HepG2 (cell line): ENCODE data around the gene ZBTB7B.

Experiments used
- ATF3 ChIP-seq: sonication (generic); formaldehyde crosslinking; IDR thresholded peaks from 2 replicates; pipeline ENCODE4 v1.4.0; 2020; ENCODE audit warnings: missing genetic modification reagents
- BATF2 ChIP-seq: sonication (generic); formaldehyde crosslinking; IDR thresholded peaks from 2 replicates; pipeline ENCODE4 v1.8.0; 2022; ENCODE audit warnings: mild to moderate bottlenecking, missing genetic modification reagents, moderate library complexity
- CREBL2 ChIP-seq: sonication (generic); formaldehyde crosslinking; IDR thresholded peaks from 2 replicates; pipeline ENCODE4 v1.8.1; 2023; ENCODE audit warnings: missing genetic modification reagents, mild to moderate bottlenecking, borderline replicate concordance
- CTCF ChIP-seq: sonication (generic); formaldehyde crosslinking; IDR thresholded peaks from 2 replicates; pipeline ENCODE4 v1.5.0; 2020; ENCODE audit warnings: mild to moderate bottlenecking, missing genetic modification reagents, moderate library complexity
- FOSL1 ChIP-seq: sonication (generic); formaldehyde crosslinking; IDR thresholded peaks from 2 replicates; pipeline ENCODE4 v1.9.0; 2021; ENCODE audit warnings: missing genetic modification reagents, borderline replicate concordance
- MBD4 ChIP-seq: IDR thresholded peaks from 2 replicates; pipeline ENCODE4 v1.6.1; 2012; ENCODE audit warnings: low read length, inconsistent platforms, borderline replicate concordance
- MTA3 ChIP-seq: sonication (generic); formaldehyde crosslinking; IDR thresholded peaks from 2 replicates; pipeline ENCODE4 v1.4.0; 2020; ENCODE audit warnings: missing genetic modification reagents
- POGK ChIP-seq: sonication (generic); formaldehyde crosslinking; conservative IDR thresholded peaks from 2 replicates; pipeline ENCODE4 v1.8.0; 2022; ENCODE audit warnings: mild to moderate bottlenecking, moderate library complexity, missing genetic modification reagents
- RFX5 ChIP-seq: IDR thresholded peaks from 2 replicates; pipeline ENCODE4 v1.6.1; 2011; ENCODE audit warnings: low read depth, low read length, improper control_type of control experiment
- ZKSCAN5 ChIP-seq: sonication (generic); formaldehyde crosslinking; IDR thresholded peaks from 2 replicates; pipeline ENCODE4 v1.5.1; 2020; ENCODE audit warnings: mild to moderate bottlenecking, missing genetic modification reagents
- ZNF18 ChIP-seq: sonication (generic); formaldehyde crosslinking; IDR thresholded peaks from 2 replicates; pipeline ENCODE4 v1.8.0; 2022; ENCODE audit warnings: mild to moderate bottlenecking, missing genetic modification reagents; ENCODE audit not compliant: insufficient replicate concordance
- ZNF263 ChIP-seq: sonication (generic); formaldehyde crosslinking; IDR thresholded peaks from 2 replicates; pipeline ENCODE4 v1.4.0; 2020; ENCODE audit warnings: missing genetic modification reagents
- ZNF646 ChIP-seq: sonication (generic); formaldehyde crosslinking; IDR thresholded peaks from 2 replicates; pipeline ENCODE4 v1.9.0; 2021; ENCODE audit warnings: mild to moderate bottlenecking, missing genetic modification reagents

- no peak for TF ChIP-seq RFX5
- no peak for TF ChIP-seq MTA3 (CRISPR knock-in tag)
- TF ChIP-seq CREBL2 (CRISPR knock-in tag) = no peak
- no peak for TF ChIP-seq ATF3 (CRISPR knock-in tag)
- TF ChIP-seq ZNF646 (CRISPR knock-in tag) = no peak
- no peak for TF ChIP-seq FOSL1
- no peak for TF ChIP-seq POGK (CRISPR knock-in tag)
- TF ChIP-seq ZNF18 (CRISPR knock-in tag) = no peak
- TF ChIP-seq ZKSCAN5 (CRISPR knock-in tag) = no peak
- TF ChIP-seq MBD4 = no peak
- no peak for TF ChIP-seq ZNF263 (CRISPR knock-in tag)
- no peak for TF ChIP-seq CTCF
- TF ChIP-seq BATF2 (CRISPR knock-in tag) = no peak
These were observed 43.7 kb upstream of the ZBTB7B start for GRCh38 chr1:154958681-154959425.
